ENCODE measurements around the gene KCNS1. TPM values are rescaled to one million over a fixed set of nuclear protein-coding genes. Genes with fewer than 3 reads are reported as not detected.

The KCNS1 gene
- total RNA-seq, 1 experiment from 2014 or later = not detected

DNA sequence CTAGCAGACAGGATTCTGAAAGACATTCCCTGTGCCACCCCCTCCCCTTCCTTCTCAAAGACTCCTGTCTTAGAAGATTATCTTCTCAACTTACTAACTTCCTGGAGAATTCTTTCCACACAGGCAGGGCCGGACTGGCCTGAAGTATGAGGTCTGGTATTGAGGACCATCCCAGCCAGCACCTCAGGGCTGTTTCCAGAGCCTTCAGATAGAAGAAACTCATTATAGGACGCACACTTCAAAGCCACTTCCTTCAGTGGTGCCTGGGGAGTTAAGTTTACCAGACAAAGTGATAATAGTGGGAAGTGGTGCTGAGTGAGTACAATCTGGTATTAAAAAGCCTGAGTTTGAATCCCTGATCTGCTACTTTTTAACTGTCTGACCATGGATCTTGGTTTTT, 15.6 kb downstream of the KCNS1 start:
- intact Hi-C loops (cut with micrococcal nuclease; ENCODE audit: unreplicated experiment) = no loop called here
- ChIA-PET CTCF (no interaction called here), POLR2A (no interaction called here)
- DNase-seq (ENCODE audit: low read depth, low spot score) = no peak
- TF ChIP-seq SIN3A (IDR thresholded peaks at IDR 0.05; ENCODE audit: borderline replicate concordance, insufficient read depth, low read depth, low read length) = no peak
- TF ChIP-seq TCF7L2 (IDR thresholded peaks at IDR 0.05; ENCODE audit: low read depth, low read length) = no peak
- TF ChIP-seq, protein P1, sequence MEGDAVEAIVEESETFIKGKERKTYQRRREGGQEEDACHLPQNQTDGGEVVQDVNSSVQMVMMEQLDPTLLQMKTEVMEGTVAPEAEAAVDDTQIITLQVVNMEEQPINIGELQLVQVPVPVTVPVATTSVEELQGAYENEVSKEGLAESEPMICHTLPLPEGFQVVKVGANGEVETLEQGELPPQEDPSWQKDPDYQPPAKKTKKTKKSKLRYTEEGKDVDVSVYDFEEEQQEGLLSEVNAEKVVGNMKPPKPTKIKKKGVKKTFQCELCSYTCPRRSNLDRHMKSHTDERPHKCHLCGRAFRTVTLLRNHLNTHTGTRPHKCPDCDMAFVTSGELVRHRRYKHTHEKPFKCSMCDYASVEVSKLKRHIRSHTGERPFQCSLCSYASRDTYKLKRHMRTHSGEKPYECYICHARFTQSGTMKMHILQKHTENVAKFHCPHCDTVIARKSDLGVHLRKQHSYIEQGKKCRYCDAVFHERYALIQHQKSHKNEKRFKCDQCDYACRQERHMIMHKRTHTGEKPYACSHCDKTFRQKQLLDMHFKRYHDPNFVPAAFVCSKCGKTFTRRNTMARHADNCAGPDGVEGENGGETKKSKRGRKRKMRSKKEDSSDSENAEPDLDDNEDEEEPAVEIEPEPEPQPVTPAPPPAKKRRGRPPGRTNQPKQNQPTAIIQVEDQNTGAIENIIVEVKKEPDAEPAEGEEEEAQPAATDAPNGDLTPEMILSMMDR (IDR thresholded peaks at IDR 0.05) = no peak
- TF ChIP-seq POLR2AphosphoS5 (IDR thresholded peaks at IDR 0.05; ENCODE audit: low read depth, low read length) = no peak
- TF ChIP-seq, protein P2, sequence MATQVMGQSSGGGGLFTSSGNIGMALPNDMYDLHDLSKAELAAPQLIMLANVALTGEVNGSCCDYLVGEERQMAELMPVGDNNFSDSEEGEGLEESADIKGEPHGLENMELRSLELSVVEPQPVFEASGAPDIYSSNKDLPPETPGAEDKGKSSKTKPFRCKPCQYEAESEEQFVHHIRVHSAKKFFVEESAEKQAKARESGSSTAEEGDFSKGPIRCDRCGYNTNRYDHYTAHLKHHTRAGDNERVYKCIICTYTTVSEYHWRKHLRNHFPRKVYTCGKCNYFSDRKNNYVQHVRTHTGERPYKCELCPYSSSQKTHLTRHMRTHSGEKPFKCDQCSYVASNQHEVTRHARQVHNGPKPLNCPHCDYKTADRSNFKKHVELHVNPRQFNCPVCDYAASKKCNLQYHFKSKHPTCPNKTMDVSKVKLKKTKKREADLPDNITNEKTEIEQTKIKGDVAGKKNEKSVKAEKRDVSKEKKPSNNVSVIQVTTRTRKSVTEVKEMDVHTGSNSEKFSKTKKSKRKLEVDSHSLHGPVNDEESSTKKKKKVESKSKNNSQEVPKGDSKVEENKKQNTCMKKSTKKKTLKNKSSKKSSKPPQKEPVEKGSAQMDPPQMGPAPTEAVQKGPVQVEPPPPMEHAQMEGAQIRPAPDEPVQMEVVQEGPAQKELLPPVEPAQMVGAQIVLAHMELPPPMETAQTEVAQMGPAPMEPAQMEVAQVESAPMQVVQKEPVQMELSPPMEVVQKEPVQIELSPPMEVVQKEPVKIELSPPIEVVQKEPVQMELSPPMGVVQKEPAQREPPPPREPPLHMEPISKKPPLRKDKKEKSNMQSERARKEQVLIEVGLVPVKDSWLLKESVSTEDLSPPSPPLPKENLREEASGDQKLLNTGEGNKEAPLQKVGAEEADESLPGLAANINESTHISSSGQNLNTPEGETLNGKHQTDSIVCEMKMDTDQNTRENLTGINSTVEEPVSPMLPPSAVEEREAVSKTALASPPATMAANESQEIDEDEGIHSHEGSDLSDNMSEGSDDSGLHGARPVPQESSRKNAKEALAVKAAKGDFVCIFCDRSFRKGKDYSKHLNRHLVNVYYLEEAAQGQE (IDR thresholded peaks at IDR 0.05; ENCODE audit: insufficient read depth in 1 of 2, low read depth in 2 of 2, low read length in 1 of 2) = no peak
- Histone ChIP-seq H3K4me1 (ENCODE audit: control insufficient read depth, insufficient read depth, low read length) (no peaks in the 10 kb centered on the region), H3K4me3 (ENCODE audit: low read depth in 2 of 2, low read length in 2 of 2) (no peak overlapping the region), H3K27me3 (ENCODE audit: control insufficient read depth, insufficient read depth, low read length) (no peaks in the 10 kb centered on the region), H3K9me3 (ENCODE audit: control insufficient read depth, insufficient read depth, low read depth, low read length) (no peaks in the 10 kb centered on the region), H3K36me3 (ENCODE audit: control insufficient read depth, insufficient read depth, low read length) (no peaks in the 10 kb centered on the region), H3K27ac (ENCODE audit: low read length) (no peak overlapping the region)
- no peak for ATAC-seq
- in situ Hi-C loops (cut with HindIII; ENCODE audit: low pct_unique_long_range_greater_than_20kb, low sequenced_read_pairs) = no loop called here
- BruUV-seq (replicated peaks) = no TSS peak

- H3K36me3 ChIP-seq (ENCODE audit: control insufficient read depth, insufficient read depth, low read length) = no peaks in the 10 kb centered on the region; the same call in 1 of the 2 replicates
- in situ Hi-C loops (cut with HindIII; ENCODE audit: low pct_unique_long_range_greater_than_20kb, low sequenced_read_pairs) = no loop called here
- no peaks in the 10 kb centered on the region for H3K4me1 ChIP-seq (ENCODE audit: control insufficient read depth, insufficient read depth, low read length)
- no peaks in the 10 kb centered on the region for H3K9me3 ChIP-seq (ENCODE audit: control insufficient read depth, insufficient read depth, low read depth, low read length)
- H3K27me3 ChIP-seq (ENCODE audit: control insufficient read depth, insufficient read depth, low read length) = no peaks in the 10 kb centered on the region
- no peak for DNase-seq (ENCODE audit: low read depth, low spot score)
- intact Hi-C loops (cut with micrococcal nuclease; ENCODE audit: unreplicated experiment) = no loop called here
- ATAC-seq = no peak
- CTCF ChIA-PET = no interaction called here
- no peak overlapping the region for H3K4me3 ChIP-seq (ENCODE audit: low read depth in 2 of 2, low read length in 2 of 2)
- TF ChIP-seq, protein P1 (IDR thresholded peaks at IDR 0.05) = no peak
- TF ChIP-seq, protein P2 (IDR thresholded peaks at IDR 0.05; ENCODE audit: insufficient read depth in 1 of 2, low read depth in 2 of 2, low read length in 1 of 2) = no peak
- TF ChIP-seq TCF7L2 (IDR thresholded peaks at IDR 0.05; ENCODE audit: low read depth, low read length) = no peak
- TF ChIP-seq POLR2AphosphoS5 (IDR thresholded peaks at IDR 0.05; ENCODE audit: low read depth, low read length) = no peak
- TF ChIP-seq SIN3A (IDR thresholded peaks at IDR 0.05; ENCODE audit: borderline replicate concordance, insufficient read depth, low read depth, low read length) = no peak
- POLR2A ChIA-PET = interaction anchor here (0.5 kb wide), 1 partner anchor 324 kb away, joined by 3 read pairs; no protein-coding TSS in a partner anchor
- H3K27ac ChIP-seq (ENCODE audit: low read length) = no peak overlapping the region
- BruUV-seq (replicated peaks) = no TSS peak
Measured at GRCh38 chr20:45083127-45083526, 17.8 kb downstream of the KCNS1 start.

All from Panc1 (cell line).